Testis (tissue), 2 donors: ENCODE data around the gene CAPZA1.

Source experiments
- POLR2A ChIP-seq: fragments of 450-650 bp; IDR thresholded peaks from one replicate; pipeline ENCODE4 v1.6.1; 2017; ENCODE audit warnings: antibody characterized with exemption, mild to moderate bottlenecking, moderate library complexity
- TF ChIP-seq, protein P1 (sequence below), 3 experiments: fragments of 450-650 bp in 2 of 3; fragments of 200-600 bp in 1 of 3; sonication (generic) in 1 of 3; IDR thresholded peaks; one replicate each; pipeline ENCODE4 v1.5.1; 2016 to 2019; ENCODE audit warnings: antibody characterized with exemption in 3 of 3, mild to moderate bottlenecking in 2 of 3, moderate library complexity in 1 of 3

DNA sequence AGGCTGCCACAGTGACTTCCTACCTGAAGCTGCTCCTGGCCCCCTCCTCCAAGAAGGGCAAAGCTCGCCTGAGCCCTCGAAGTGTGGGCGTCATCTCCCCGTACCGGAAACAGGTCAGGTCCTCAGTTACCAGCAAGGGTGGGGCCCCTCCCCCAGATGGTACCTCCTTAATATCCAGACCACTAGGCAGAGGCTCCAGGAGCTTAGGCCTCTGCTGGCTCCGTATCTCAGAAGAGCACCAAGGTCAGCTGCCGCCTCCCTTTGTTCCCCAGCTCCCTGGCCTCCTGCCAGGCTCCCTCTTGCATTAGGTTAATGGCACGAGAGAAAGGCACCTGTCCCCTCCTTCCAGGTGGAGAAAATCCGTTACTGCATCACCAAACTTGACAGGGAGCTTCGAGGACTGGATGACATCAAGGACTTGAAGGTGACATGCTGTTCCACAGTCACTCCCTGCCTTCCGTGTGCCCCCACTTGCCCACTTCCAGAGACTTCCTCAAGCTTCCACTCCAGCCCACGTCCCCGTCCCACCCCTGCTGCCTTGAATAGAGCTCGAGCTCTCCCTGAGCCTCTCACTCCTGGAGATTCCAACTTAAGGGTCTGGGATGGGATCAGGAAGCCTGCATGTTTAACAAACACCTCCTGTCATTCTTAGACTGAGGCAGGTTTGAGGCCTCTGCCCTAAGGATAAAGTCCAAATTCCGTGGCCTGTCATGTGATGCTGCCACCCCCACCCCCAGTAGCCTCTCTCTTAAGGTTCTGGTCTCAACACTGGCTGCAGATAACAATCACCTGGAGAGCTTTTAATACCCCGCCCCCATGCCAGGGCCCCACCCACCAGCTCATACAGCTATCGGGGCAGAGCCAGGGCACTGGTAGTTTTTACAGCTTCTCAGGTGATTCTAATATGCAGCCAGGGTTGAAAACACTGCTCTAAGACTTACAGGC is 79.0 kb downstream of the CAPZA1 start:
- TF ChIP-seq POLR2A, result no peak
- TF ChIP-seq, protein P1, sequence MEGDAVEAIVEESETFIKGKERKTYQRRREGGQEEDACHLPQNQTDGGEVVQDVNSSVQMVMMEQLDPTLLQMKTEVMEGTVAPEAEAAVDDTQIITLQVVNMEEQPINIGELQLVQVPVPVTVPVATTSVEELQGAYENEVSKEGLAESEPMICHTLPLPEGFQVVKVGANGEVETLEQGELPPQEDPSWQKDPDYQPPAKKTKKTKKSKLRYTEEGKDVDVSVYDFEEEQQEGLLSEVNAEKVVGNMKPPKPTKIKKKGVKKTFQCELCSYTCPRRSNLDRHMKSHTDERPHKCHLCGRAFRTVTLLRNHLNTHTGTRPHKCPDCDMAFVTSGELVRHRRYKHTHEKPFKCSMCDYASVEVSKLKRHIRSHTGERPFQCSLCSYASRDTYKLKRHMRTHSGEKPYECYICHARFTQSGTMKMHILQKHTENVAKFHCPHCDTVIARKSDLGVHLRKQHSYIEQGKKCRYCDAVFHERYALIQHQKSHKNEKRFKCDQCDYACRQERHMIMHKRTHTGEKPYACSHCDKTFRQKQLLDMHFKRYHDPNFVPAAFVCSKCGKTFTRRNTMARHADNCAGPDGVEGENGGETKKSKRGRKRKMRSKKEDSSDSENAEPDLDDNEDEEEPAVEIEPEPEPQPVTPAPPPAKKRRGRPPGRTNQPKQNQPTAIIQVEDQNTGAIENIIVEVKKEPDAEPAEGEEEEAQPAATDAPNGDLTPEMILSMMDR (IDR thresholded peaks at IDR 0.05), result no peak
